Astrocyte of the cerebellum (primary cell): ENCODE results near the gene PTOV1.

Experiments used
- DNase-seq: peaks from one replicate; pipeline ENCODE4 v3.0.0-alpha.2; 2011; ENCODE audit warnings: low read depth
- H3K4me3 ChIP-seq: 2 replicates; pipeline ENCODE4 v1.5.1; 2011; ENCODE audit warnings: mild to moderate bottlenecking, low read depth, low read length, moderate library complexity
- CTCF ChIP-seq: IDR thresholded peaks from 2 replicates; pipeline ENCODE4 v1.5.1; 2012; ENCODE audit warnings: low read length, low read depth, moderate library complexity, mild to moderate bottlenecking; ENCODE audit errors: missing control alignments
- in situ Hi-C: cut with HindIII; loops from 2 replicates; pipeline ENCODE4 v1.10.0; 2017; ENCODE audit warnings: low sequenced_read_pairs

PTOV1 gene

DNA sequence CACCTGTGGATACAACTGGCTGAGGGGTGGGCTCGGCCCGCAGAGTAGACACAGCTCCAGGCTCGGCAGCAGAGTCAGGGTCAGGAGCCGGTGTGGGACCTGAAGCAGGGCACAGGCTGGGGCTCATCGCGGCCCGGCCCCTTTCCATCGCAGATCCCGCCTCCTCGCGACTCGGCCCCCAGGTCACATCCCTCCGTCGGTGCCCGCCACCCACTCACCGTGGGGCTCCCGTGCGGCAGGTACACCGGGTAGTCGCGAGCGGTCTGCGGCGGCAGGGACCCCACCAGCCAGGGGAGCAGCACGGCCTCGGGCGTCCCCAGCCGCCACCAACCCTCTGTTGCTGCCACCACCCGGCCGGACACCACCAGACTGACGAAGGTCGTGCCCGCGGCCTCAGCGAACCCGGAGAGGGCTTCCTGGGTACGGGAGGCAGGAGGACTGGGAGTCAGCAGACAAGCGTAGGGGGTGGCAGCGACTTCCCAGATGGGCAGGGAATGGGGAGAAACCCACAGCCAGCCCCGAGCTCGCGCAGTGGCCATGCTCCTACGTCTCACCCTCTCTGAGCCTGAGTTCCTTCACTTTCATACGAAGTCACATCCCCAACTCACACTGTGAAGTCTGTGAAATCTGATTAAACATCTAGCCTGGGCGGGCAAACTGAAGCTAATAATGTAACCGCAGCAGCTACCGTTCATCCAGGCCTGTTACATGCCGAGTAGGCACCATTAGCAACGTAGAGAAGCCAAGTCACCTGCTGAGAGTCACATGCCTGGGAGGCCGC lies 41.6 kb upstream of the PTOV1 start:
- H3K4me3 ChIP-seq: peak overlapping the region; percentile 52
- in situ Hi-C loops: no loop called here
- no peak for TF ChIP-seq CTCF
- peak; percentile 37 for DNase-seq

DNA sequence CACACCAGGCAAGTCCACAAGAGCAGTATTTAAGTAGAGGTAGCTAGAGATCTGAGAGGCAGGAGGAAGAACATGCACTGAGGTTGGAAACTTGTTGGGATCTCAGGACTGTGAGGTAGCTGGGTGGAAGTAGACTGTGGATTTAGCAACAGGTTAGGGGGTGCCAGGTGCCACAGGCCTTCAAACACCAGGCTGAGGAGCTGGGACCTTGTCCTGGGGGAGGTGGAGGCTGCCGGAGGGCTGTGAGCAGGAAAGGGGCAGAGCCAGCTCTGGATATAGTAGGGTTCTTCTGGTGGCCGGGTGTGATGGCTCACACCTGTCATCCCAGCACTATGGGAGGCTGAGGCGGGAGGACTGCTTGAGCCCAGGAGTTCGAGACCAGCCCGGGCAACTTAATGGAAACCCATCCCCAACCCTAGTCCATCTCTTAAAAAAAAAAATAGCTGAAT lies 41.0 kb upstream of the PTOV1 start:
- in situ Hi-C loops: no loop called here
- TF ChIP-seq CTCF: no peak
- no peak for DNase-seq
- peak overlapping the region; percentile 52 for H3K4me3 ChIP-seq

DNA sequence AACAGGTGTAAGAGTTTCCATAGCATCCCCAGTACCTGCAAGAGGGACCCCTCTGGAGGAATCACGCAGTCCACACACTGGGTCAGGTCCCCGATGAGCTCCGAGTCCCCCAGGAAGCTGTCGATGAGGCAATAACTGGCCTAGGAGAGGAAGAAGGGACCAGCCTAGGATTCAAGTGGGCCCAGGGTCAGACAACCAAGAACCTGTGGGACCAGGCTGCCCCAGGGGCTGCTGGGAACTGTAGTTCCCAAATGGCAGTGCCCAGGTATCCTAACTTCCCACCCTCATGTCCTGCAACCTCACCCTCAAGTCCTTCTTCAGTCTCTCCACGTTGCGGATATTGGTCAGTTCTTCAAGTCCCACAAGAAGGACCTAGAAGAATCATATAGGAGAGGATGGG lies 39.6 kb upstream of the PTOV1 start:
- H3K4me3 ChIP-seq: no peak overlapping the region
- in situ Hi-C loops: no loop called here
- TF ChIP-seq CTCF: no peak
- DNase-seq: no peak

GRCh38 chr19:49812452-49812996 lies 38.4 kb upstream of the PTOV1 start:
- in situ Hi-C loops: no loop called here
- DNase-seq: no peak
- TF ChIP-seq CTCF: no peak
- peak overlapping the region; percentile 84 for H3K4me3 ChIP-seq

GRCh38 chr19:49812997-49813861 lies 37.7 kb upstream of the PTOV1 start, which contains the start of gene FUZ:
Gene FUZ (minus strand): TSS chr19:49813292. CDS start chr19:49813106, 186 bp downstream.
- H3K4me3 ChIP-seq: peak within 1 kb of the TSS; percentile 84
- peak; percentile 98 for DNase-seq
- peak; percentile 42 for TF ChIP-seq CTCF
- in situ Hi-C loops: no loop called here

DNA sequence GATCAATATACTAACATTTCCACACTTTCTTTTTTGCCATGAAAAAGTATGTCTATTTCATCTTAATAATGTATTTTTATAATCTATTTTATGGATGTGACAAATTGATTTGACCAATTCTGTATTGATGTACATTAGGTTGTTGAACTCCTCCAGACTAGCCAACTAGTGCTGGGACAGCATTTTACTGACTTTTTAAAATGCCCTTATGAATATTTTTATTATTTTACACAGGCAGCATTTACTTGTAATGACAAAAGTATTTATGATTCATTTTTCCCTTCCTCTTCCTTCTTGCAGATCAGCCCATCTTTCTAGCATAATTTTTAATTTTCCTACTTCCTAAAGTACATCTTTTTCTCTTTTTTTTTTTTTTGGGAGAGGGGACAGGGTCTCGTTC lies 36.9 kb upstream of the PTOV1 start:
- H3K4me3 ChIP-seq: no peak overlapping the region
- no peak for DNase-seq
- in situ Hi-C loops: no loop called here

More for the DNA sequence above, 36.9 kb upstream of the PTOV1 start:
- TF ChIP-seq CTCF: no peak
